ENCODE results near the gene TENM4.

GRCh38 chr11:79441461-79441875 lies 638 bp upstream of the TENM4 start:
- TF ChIP-seq POLR2A (IDR thresholded peaks at IDR 0.05): no peak
- TF ChIP-seq CTCF (IDR thresholded peaks at IDR 0.05): no peak
- TF ChIP-seq POLR2AphosphoS5 (IDR thresholded peaks at IDR 0.05): no peak
